SK-N-SH (cell line): Measurements from ENCODE around the gene ZNF106. TPM values are rescaled to one million over a fixed set of nuclear protein-coding genes. Genes with fewer than 3 reads are reported as not detected.

Experiments
- CTCF ChIA-PET: fragments of 300-600, 350-600 bp; formaldehyde crosslinking; extraction: SDS; loops from one replicate; lab custom pipeline; 2021; lab: Yijun Ruan, JAX
- POLR2A ChIA-PET: fragments of 350-600 bp; sonication (Branson Sonifier 250); formaldehyde crosslinking; extraction: SDS; loops from one replicate; lab custom pipeline; 2020; ENCODE audit warnings: antibody characterized with exemption, inconsistent platforms; lab: Yijun Ruan, JAX
- DNase-seq: peaks from one replicate; pipeline ENCODE4 v3.0.0; 2012
- H2AFZ ChIP-seq: fragments of 200-600 bp; sonication (generic); 2 replicates; pipeline ENCODE4 v1.8.1; 2016; ENCODE audit warnings: antibody characterized with exemption, mild to moderate bottlenecking, low read depth
- H3F3A ChIP-seq: fragments of 200-600 bp; sonication (generic); replicated peaks from 2 replicates; pipeline ENCODE3; 2016; ENCODE audit warnings: antibody characterized with exemption, mild to moderate bottlenecking; ENCODE audit not compliant: insufficient read depth
- H3K27ac ChIP-seq, 2 experiments: fragments of 200-500 bp in 1 of 2; fragments of 200-600 bp in 1 of 2; sonication (Bioruptor generic) in 1 of 2; sonication (generic), shearing (Covaris generic) in 1 of 2; 2 replicates each; pipeline versions ENCODE4 v1.5.1 to v1.6.1; 2014 to 2016; ENCODE audit warnings: low read depth in 2 of 2, inconsistent platforms in 1 of 2, low read length in 1 of 2, mild to moderate bottlenecking in 1 of 2, mixed read lengths in 1 of 2
- H3K27me3 ChIP-seq: fragments of 200-600 bp; sonication (generic), shearing (Covaris generic); 2 replicates; pipeline ENCODE4 v1.6.1; 2016; ENCODE audit warnings: mixed run types; ENCODE audit not compliant: insufficient read depth
- H3K36me3 ChIP-seq, 2 experiments: fragments of 200-500 bp in 1 of 2; fragments of 200-600 bp in 1 of 2; sonication (Bioruptor generic) in 1 of 2; sonication (generic) in 1 of 2; replicated peaks in 1 of 2; 2 replicates each; pipeline versions ENCODE3 to v1.5.1; 2014 to 2016; ENCODE audit warnings: low read length in 1 of 2, mild to moderate bottlenecking in 1 of 2; ENCODE audit not compliant: insufficient read depth in 2 of 2, control insufficient read depth in 1 of 2
- H3K4me1 ChIP-seq, 2 experiments: fragments of 200-500 bp in 1 of 2; fragments of 200-600 bp in 1 of 2; sonication (Bioruptor generic) in 1 of 2; sonication (generic), shearing (Covaris generic) in 1 of 2; 2 replicates each; pipeline versions ENCODE4 v1.5.1 to v1.6.1; 2014 to 2016; ENCODE audit warnings: low read depth in 1 of 2, low read length in 1 of 2, mixed run types in 1 of 2; ENCODE audit not compliant: insufficient read depth in 2 of 2, control insufficient read depth in 1 of 2
- H3K4me2 ChIP-seq: fragments of 200-600 bp; sonication (generic), shearing (Covaris generic); 2 replicates; pipeline ENCODE4 v1.6.1; 2017; ENCODE audit warnings: mixed run types
- H3K4me3 ChIP-seq, 2 experiments: fragments of 200-500 bp in 1 of 2; fragments of 200-600 bp in 1 of 2; sonication (Bioruptor generic) in 1 of 2; sonication (generic), shearing (Covaris generic) in 1 of 2; 2 replicates each; pipeline versions ENCODE4 v1.5.1 to v1.8.1; 2014 to 2016; ENCODE audit warnings: low read depth in 2 of 2, inconsistent platforms in 1 of 2, low read length in 1 of 2, mild to moderate bottlenecking in 1 of 2, mixed read lengths in 1 of 2, moderate library complexity in 1 of 2
- H3K79me2 ChIP-seq: fragments of 200-600 bp; sonication (generic); 2 replicates; pipeline ENCODE4 v1.8.1; 2017; ENCODE audit warnings: mild to moderate bottlenecking; ENCODE audit not compliant: insufficient read depth
- H3K9ac ChIP-seq: fragments of 200-600 bp; sonication (generic); 2 replicates; pipeline ENCODE4 v1.6.1; 2017; ENCODE audit warnings: mixed run types
- H3K9me2 ChIP-seq: fragments of 200-600 bp; sonication (generic); 2 replicates; pipeline ENCODE4 v1.6.1; 2017; ENCODE audit warnings: mixed run types
- H3K9me3 ChIP-seq: fragments of 200-600 bp; sonication (generic); 2 replicates; pipeline ENCODE4 v1.6.1; 2017; ENCODE audit warnings: mixed run types, mild to moderate bottlenecking, moderate library complexity
- H4K20me1 ChIP-seq: fragments of 200-600 bp; sonication (generic); 2 replicates; pipeline ENCODE4 v1.6.1; 2017; ENCODE audit warnings: mild to moderate bottlenecking, mixed run types; ENCODE audit not compliant: insufficient read depth
- ELF1 ChIP-seq: IDR thresholded peaks from 2 replicates; pipeline ENCODE4 v1.4.0; 2012
- FOSL2 ChIP-seq: IDR thresholded peaks from 2 replicates; pipeline ENCODE4 v1.4.0; 2012; ENCODE audit warnings: low read depth, mild to moderate bottlenecking, moderate library complexity, borderline replicate concordance
- GABPA ChIP-seq: IDR thresholded peaks from 2 replicates; pipeline ENCODE4 v1.4.0; 2012; ENCODE audit warnings: low read depth, mild to moderate bottlenecking
- GATA2 ChIP-seq: sonication (generic); formaldehyde crosslinking; IDR thresholded peaks from 2 replicates; pipeline ENCODE4 v1.5.0; 2020; ENCODE audit warnings: mild to moderate bottlenecking, missing genetic modification reagents
- JUND ChIP-seq: IDR thresholded peaks from 2 replicates; pipeline ENCODE4 v1.4.0; 2012
- POLR2AphosphoS5 ChIP-seq: IDR thresholded peaks from 2 replicates; pipeline ENCODE4 v1.6.1; 2012; ENCODE audit warnings: low read depth, low read length
- RAD21 ChIP-seq: IDR thresholded peaks from 2 replicates; pipeline ENCODE4 v1.6.1; 2012; ENCODE audit warnings: mild to moderate bottlenecking, low read length
- RCOR1 ChIP-seq: fragments of 150-350 bp; IDR thresholded peaks from 2 replicates; pipeline ENCODE4 v1.6.1; 2017; ENCODE audit warnings: antibody characterized with exemption, low read length
- SIN3A ChIP-seq: IDR thresholded peaks from 2 replicates; pipeline ENCODE4 v1.6.1; 2012; ENCODE audit warnings: low read depth, mild to moderate bottlenecking, low read length, moderate library complexity, borderline replicate concordance
- YY1 ChIP-seq: IDR thresholded peaks from 2 replicates; pipeline ENCODE4 v1.4.0; 2012; ENCODE audit warnings: low read depth, mild to moderate bottlenecking
- WGBS: methylation state at CpG from one replicate; pipeline ENCODE4 v1.1.6; 2017; ENCODE audit warnings: low lambda C conversion rate; 5-methylcytosine and 5-hydroxymethylcytosine counted together
- polyA plus RNA-seq, 3 experiments: library from polyadenylated mRNA; depleted of rRNA; stranded (reverse); fragments of >200 nt; gene quantifications; 2 replicates each; pipeline ENCODE4 v1.2.3, GENCODE V29; 2012

The ZNF106 gene
- polyA plus RNA-seq, 1 of the 3 experiments (the other 2 are of a cell fraction) = 8.9 TPM

DNA sequence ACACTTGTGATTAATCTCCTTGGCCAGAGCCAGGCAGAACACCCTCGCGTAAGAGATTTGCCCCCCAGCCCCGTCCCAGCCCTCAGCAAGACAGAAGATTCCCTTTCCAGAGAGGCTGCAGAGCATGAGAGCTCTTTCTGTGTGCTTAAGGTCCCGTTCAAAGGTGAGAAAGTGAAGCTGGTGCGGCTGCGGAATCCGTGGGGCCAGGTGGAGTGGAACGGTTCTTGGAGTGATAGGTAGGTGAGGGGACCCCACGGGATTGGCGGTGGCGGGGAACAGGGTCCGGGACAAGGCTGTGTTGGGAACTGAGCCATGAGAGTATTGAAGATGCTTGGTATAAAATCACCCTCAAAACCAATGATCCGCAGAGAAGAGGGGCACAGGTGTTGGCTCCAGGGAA, 96.8 kb downstream of the ZNF106 start:
- H3K9ac ChIP-seq = no peak overlapping the region
- H3K9me3 ChIP-seq = no peaks in the 10 kb centered on the region
- H3K27ac ChIP-seq = no peak overlapping the region
- no peaks in the 10 kb centered on the region for H4K20me1 ChIP-seq
- no peaks in the 10 kb centered on the region for H3F3A ChIP-seq
- WGBS = 84% methylated on average over 13 of the region's 13 CpGs
- H3K27me3 ChIP-seq = no peaks in the 10 kb centered on the region
- no peaks in the 10 kb centered on the region for H3K9me2 ChIP-seq
- H2AFZ ChIP-seq = no peak overlapping the region
- ChIA-PET POLR2A (no interaction called here), CTCF (no interaction called here)
- no peak for DNase-seq
- H3K79me2 ChIP-seq = no peaks in the 10 kb centered on the region
- no peak overlapping the region for H3K4me3 ChIP-seq
- no peaks in the 10 kb centered on the region for H3K36me3 ChIP-seq
- no peak overlapping the region for H3K4me2 ChIP-seq
- H3K4me1 ChIP-seq = no peaks in the 10 kb centered on the region
- no peak for TF ChIP-seq SIN3A
- TF ChIP-seq YY1 = no peak
- no peak for TF ChIP-seq RAD21
- TF ChIP-seq JUND = no peak
- no peak for TF ChIP-seq POLR2AphosphoS5

DNA sequence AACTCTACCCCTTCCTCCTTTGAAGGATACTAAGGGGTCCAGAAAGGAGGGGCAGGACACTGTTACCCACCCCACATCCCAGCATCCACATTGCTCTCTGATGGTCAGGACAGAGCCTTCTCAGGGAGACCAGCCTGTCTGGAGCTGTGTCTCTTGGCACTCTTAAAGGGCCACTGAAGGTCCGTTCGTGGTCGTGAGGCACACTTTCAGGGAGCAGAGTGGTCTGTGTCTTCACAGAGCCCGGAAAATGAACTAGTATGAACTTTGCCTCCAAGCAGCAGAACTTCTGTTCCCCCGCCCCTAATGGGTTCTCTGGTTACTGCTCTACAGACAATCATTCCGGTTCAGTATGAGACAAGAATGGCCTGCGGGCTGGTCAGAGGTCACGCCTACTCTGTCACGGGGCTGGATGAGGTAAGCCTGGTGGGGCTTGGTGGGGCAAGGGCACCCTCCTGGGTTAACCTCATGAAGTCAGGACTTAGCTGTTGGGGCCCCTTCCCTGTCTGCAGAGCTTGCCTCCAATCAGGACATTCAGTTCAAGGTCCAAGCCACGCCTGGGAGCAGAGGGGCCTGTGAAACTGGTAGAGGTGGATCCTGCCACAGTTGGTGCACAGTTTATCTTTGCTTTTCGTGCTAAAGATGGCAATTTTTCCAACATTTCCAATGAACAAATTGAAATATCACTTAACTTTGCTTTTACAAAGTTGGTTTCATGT, 98.5 kb downstream of the ZNF106 start:
- CTCF ChIA-PET = no interaction called here

GRCh38 chr15:42387603-42388002, 103.3 kb downstream of the ZNF106 start:
- Histone ChIP-seq H3K27ac (no peak overlapping the region), H3K9me3 (no peaks in the 10 kb centered on the region), H3K4me1 (no peaks in the 10 kb centered on the region), H3K4me3 (no peak overlapping the region), H4K20me1 (no peaks in the 10 kb centered on the region), H3K27me3 (no peaks in the 10 kb centered on the region), H3K9me2 (no peaks in the 10 kb centered on the region), H3K36me3 (no peaks in the 10 kb centered on the region), H3K9ac (no peak overlapping the region), H2AFZ (no peak overlapping the region), H3K79me2 (no peaks in the 10 kb centered on the region), H3F3A (no peaks in the 10 kb centered on the region), H3K4me2 (no peak overlapping the region)
- WGBS = 82% methylated on average over 8 of the region's 8 CpGs
- ChIA-PET POLR2A (no interaction called here), CTCF (interaction anchor here (1.4 kb wide), 1 partner anchor 13 kb away, joined by 6 read pairs; no protein-coding TSS in a partner anchor)
- no peak for TF ChIP-seq GABPA
- TF ChIP-seq SIN3A = no peak
- TF ChIP-seq JUND = no peak
- no peak for TF ChIP-seq FOSL2
- no peak for TF ChIP-seq ELF1
- TF ChIP-seq YY1 = no peak
- no peak for DNase-seq

More for the DNA sequence above, 98.5 kb downstream of the ZNF106 start:
- H3K9ac ChIP-seq = no peak overlapping the region
- H3K4me3 ChIP-seq = no peak overlapping the region
- no peaks in the 10 kb centered on the region for H3K4me1 ChIP-seq
- DNase-seq = no peak
- no peaks in the 10 kb centered on the region for H3K36me3 ChIP-seq
- no peaks in the 10 kb centered on the region for H4K20me1 ChIP-seq
- POLR2A ChIA-PET = no interaction called here
- no peaks in the 10 kb centered on the region for H3F3A ChIP-seq
- no peak overlapping the region for H3K27ac ChIP-seq
- H3K79me2 ChIP-seq = no peaks in the 10 kb centered on the region
- no peaks in the 10 kb centered on the region for H3K9me2 ChIP-seq
- H3K9me3 ChIP-seq = no peaks in the 10 kb centered on the region
- no peak overlapping the region for H2AFZ ChIP-seq
- WGBS = 83% methylated on average over 7 of the region's 11 CpGs
- no peaks in the 10 kb centered on the region for H3K27me3 ChIP-seq
- TF ChIP-seq GATA2 (CRISPR knock-in tag) = no peak
- TF ChIP-seq RAD21 = no peak
- no peak for TF ChIP-seq RCOR1
- H3K4me2 ChIP-seq = no peak overlapping the region
